ENCODE results near the gene SLC25A41.
A peak's percentile ranks its signal among the peaks of the same experiment; 100 is the strongest.

SLC25A41 gene

DNA sequence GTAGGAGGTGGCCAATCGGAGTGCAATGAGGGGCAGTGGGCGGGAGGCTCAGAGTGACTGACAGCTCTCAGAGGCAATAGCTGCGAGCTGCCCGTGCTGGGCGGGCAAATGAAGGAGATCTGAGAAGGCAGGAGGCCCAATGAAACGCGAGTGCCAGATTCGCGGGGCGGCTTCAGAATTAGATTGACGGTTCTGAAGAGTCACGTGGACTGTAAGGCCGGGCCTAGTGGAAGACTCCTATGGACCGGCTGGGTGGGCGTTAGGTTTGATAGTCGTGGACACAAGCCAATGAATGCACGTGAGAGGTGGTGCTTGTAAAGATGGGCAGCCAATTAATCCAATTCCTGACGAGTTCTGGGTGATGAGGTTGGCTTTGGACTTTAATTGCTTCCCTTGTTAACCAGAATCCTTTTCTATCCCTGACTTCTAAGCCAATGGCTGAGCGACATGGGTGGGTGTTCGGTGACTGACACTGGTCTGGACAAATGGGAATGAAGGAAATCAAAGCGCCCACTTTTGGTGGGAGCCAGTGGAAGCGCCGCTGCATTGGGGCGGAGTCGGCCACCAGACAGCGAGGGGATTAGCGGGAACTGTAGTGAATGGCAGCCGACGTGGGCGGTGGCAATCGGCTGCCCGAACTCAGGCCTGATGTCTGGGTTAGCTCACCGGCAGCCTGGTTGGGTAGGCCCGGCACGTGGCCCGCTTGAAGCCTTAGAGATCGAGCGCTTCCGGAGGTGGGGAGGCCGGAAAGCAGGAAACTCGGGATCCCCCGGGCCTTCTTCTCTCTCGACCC is 8.4 kb downstream of the SLC25A41 start:
- H3K4me3 Mint-ChIP-seq: peak overlapping the region; percentile 62
- no peaks in the 10 kb centered on the region for H3K27me3 Mint-ChIP-seq
- H3K27ac Mint-ChIP-seq: peak overlapping the region; percentile 72
- peaks cover 16% of the 10 kb centered on the region for H3K36me3 Mint-ChIP-seq
- peaks cover 35% of the 10 kb centered on the region for H3K4me1 Mint-ChIP-seq
- peak; percentile 96 for ATAC-seq
- no peaks in the 10 kb centered on the region for H3K9me3 Mint-ChIP-seq

- Mint-ChIP-seq H3K27me3 (no peaks in the 10 kb centered on the region), H3K4me3 (peak within 1 kb of the TSS; percentile 92), H3K36me3 (peaks cover 22% of the 10 kb centered on the region), H3K27ac (peak within 1 kb of the TSS; percentile 72), H3K4me1 (peaks cover 35% of the 10 kb centered on the region), H3K9me3 (no peaks in the 10 kb centered on the region)
- no peak for ATAC-seq
These were observed 9.2 kb downstream of the SLC25A41 start, which contains the start of gene KHSRP for GRCh38 chr19:6424195-6424938. Gene KHSRP, minus strand, starts transcription at chr19:6424811. Its CDS starts 110 bp downstream, at chr19:6424701.

DNA sequence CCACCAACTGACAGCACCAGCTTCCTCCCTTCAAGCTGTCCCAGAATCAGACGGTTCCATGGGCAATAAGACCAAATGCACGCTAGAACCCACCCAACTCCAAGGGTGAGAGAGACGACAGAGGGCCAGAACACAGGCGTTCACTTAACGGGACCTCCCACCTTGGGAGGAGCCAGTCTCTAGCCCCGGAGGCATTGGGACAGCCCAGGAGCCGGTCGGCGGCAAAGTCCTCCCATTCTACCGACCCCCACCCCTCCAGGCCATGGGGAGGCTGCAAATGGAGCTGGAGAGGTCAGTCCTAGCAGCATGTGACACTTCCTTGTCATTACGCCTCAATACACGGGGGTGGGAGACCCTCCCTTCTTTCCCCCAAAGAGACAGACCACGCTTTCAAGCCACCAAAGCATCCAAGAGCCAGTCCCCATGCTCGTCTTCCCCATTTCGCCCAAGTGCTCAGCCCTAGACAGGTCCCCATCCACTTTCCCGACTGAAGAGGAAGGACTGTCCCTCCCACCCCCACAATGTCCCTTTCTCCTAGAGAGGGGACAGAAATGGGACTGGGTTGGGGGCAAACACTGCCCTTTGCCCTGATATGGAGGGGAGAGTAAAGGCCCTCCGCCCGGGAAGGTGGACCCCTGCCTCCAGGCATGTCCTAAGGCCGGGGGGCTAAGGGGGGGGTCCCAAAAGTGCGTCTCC is 9.9 kb downstream of the SLC25A41 start:
- Mint-ChIP-seq H3K36me3 (peaks cover 30% of the 10 kb centered on the region), H3K9me3 (no peaks in the 10 kb centered on the region), H3K4me3 (peak overlapping the region; percentile 92), H3K27me3 (no peaks in the 10 kb centered on the region), H3K4me1 (peaks cover 35% of the 10 kb centered on the region), H3K27ac (peak overlapping the region; percentile 72)
- no peak for ATAC-seq

DNA sequence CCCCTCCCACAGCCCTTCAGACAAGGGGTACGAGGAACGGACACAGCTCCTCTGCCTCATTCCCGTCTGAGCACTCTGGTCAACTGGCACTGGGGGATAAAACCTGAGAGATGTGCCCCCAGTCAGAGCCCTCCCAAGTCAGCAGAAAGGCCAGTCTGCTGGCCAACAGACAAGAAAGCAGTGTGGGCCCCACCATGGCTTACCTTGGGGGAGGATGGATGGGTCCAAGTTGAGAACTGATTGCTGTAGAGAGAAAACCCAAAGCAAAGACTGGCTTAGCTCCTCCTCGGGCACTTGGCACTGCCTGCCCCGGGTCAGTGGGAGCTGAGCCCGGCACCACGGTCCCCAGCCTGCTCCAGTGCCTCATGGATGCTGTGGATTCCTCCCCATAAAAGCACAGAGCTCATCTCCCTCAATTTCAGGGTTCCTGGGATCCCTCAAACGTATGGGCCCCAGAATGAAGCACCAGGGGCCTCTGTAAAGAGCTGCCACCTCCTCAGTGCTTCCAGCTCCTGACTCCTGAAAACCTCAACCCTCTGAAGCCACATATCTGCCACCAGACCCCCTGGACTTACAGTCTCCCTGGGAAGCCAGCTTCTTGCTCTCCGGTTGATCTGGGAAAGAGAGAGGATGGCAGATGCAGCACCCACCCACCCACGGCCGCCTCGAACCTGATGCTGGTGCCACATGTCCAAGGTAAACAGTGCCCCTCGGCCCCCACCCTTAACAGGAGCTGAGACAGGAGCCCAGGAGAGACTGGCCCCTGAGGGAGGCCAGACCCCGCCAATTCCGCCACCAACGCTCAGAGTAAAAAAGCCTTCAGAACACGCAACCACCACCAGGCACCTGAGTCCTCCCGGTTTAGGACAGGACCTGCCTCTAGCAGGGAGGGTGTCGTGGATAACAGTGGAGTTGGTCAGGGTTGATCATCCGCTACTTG is 12.2 kb downstream of the SLC25A41 start:
- Mint-ChIP-seq H3K4me1 (peaks cover 35% of the 10 kb centered on the region), H3K9me3 (no peaks in the 10 kb centered on the region), H3K27me3 (no peaks in the 10 kb centered on the region), H3K27ac (no peak overlapping the region), H3K4me3 (no peak overlapping the region), H3K36me3 (peaks cover 48% of the 10 kb centered on the region)
- ATAC-seq: no peak

- Mint-ChIP-seq H3K36me3 (peaks cover 73% of the 10 kb centered on the region), H3K4me3 (no peak overlapping the region), H3K4me1 (peaks cover 24% of the 10 kb centered on the region), H3K27me3 (no peaks in the 10 kb centered on the region), H3K27ac (no peak overlapping the region), H3K9me3 (no peaks in the 10 kb centered on the region)
- no peak for ATAC-seq
These were observed 15.0 kb downstream of the SLC25A41 start for GRCh38 chr19:6418562-6418932.

GRCh38 chr19:6417713-6418561 is 15.6 kb downstream of the SLC25A41 start:
- Mint-ChIP-seq H3K4me1 (peaks cover 18% of the 10 kb centered on the region), H3K27me3 (no peaks in the 10 kb centered on the region), H3K36me3 (peaks cover 73% of the 10 kb centered on the region), H3K4me3 (no peak overlapping the region), H3K27ac (no peak overlapping the region), H3K9me3 (no peaks in the 10 kb centered on the region)
- no peak for ATAC-seq

DNA sequence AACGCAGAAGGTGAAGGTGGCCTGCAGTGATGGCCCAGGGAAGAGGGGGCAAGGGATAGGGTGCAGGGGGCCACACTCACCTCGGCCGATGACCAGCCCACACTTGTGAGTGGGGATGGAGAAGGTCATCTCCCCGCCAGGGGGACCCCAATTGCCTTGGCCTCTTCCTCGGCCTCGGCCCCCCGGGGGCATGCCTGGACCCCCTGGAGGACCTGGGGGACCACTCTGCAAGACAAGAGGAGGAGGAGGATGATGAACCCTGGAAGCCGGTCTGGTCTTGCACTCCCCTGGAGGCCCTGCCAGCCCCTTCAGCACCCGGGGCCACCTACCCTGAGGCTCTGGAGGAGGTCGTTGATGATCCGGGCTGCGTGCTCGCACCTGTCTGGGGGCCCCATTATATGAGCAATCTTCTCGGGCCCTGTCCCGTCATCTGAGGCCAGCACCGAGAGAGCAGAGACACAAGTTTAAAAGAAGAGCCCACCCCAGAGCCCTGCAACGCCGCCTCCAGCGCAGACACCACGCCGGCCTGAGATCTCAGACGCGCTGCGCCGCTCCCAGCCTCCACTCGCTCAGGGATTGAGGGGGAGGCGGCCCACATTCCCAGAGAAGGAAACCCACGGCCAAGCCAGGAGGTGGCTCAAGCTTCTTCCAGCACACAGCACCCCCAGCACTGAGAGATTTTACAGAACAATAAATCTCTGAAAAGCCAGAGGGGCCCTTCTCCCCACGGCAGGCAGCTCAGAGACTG is 16.7 kb downstream of the SLC25A41 start:
- no peaks in the 10 kb centered on the region for H3K9me3 Mint-ChIP-seq
- no peak overlapping the region for H3K4me3 Mint-ChIP-seq
- H3K27ac Mint-ChIP-seq: no peak overlapping the region
- H3K4me1 Mint-ChIP-seq: peaks cover 7% of the 10 kb centered on the region
- no peak for ATAC-seq
- H3K27me3 Mint-ChIP-seq: no peaks in the 10 kb centered on the region
- peaks cover 68% of the 10 kb centered on the region for H3K36me3 Mint-ChIP-seq

DNA sequence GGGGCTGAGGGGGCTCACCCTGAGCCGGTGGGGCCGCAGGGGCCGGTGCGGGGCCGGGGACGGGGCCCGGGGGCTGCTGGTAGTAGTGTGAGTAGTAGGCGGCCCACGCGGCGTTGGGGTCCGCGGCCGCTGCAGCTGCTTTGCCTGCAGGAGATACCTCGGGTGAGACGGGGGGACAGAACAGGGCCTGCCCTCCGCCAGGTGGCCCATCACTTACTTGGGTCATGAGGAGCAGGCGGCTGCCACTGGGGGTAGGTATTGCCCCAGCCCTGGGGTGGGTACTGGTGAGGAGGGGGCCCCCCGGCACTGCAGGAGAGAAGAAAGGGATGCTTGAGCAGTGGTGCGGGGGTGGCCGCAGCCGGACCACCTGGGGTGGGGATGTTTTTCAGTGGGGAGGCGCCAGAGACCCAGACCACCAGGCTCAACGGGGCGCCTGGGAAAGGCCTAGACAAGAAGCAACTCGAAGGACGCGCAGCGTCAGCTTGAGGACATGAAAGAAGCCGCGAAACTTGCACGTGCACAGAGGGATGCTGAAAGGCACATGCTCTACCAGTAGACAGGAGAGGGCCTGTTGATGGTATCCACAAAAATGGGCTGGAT is 17.9 kb downstream of the SLC25A41 start:
- peaks cover 59% of the 10 kb centered on the region for H3K36me3 Mint-ChIP-seq
- H3K9me3 Mint-ChIP-seq: no peaks in the 10 kb centered on the region
- no peaks in the 10 kb centered on the region for H3K27me3 Mint-ChIP-seq
- peak; percentile 17 for ATAC-seq
- no peaks in the 10 kb centered on the region for H3K4me1 Mint-ChIP-seq
- H3K4me3 Mint-ChIP-seq: no peak overlapping the region
- H3K27ac Mint-ChIP-seq: no peak overlapping the region

GRCh38 chr19:6414793-6415590 is 18.6 kb downstream of the SLC25A41 start:
- Mint-ChIP-seq H3K9me3 (no peaks in the 10 kb centered on the region), H3K27ac (no peak overlapping the region), H3K4me1 (no peaks in the 10 kb centered on the region), H3K4me3 (no peak overlapping the region), H3K27me3 (no peaks in the 10 kb centered on the region), H3K36me3 (peaks cover 56% of the 10 kb centered on the region)
- no peak for ATAC-seq

GRCh38 chr19:6413721-6414643 is 19.6 kb downstream of the SLC25A41 start:
- Mint-ChIP-seq H3K4me1 (no peaks in the 10 kb centered on the region), H3K4me3 (no peak overlapping the region), H3K27ac (no peak overlapping the region), H3K27me3 (no peaks in the 10 kb centered on the region), H3K36me3 (peaks cover 46% of the 10 kb centered on the region), H3K9me3 (no peaks in the 10 kb centered on the region)
- no peak for ATAC-seq

DNA sequence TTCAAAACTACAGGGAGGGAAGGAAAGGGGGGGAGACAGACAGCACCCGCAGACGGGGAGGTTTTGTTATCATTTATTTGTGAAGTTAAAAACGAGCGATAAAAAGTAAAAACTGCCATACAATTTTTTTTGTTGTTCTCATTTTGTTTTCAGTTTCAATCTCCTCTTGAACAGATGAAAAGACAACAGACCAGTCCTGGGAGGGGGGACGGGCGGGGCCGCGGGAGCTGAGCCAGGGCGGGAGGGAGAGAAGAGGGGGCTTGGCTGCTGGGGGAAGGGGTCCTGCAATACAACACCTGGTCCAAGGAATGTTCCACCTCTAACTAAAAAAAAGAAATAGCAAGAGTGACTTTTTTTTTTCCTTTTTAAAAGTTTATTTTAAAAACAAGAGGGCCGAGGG is 20.3 kb downstream of the SLC25A41 start:
- no peak overlapping the region for H3K27ac Mint-ChIP-seq
- peaks cover 40% of the 10 kb centered on the region for H3K36me3 Mint-ChIP-seq
- H3K4me3 Mint-ChIP-seq: no peak overlapping the region
- no peaks in the 10 kb centered on the region for H3K9me3 Mint-ChIP-seq
- no peaks in the 10 kb centered on the region for H3K27me3 Mint-ChIP-seq
- no peaks in the 10 kb centered on the region for H3K4me1 Mint-ChIP-seq
- ATAC-seq: no peak

Measured in stimulated activated memory B cell treated with anti-CD40 and anti-IgM and Interleukin-4, amounts not matched to agents 10 μg/mL and 1 μg/mL and 100 μg/mL, for 72 hours (primary cell).